Gastroesophageal sphincter (tissue), 3 donors: ENCODE measurements around the gene TGFBR2.

Experiments
- CTCF ChIP-seq, 4 experiments: fragments of 200-600 bp in 2 of 4; fragments of 450-650 bp in 2 of 4; sonication (generic) in 1 of 4; IDR thresholded peaks; one replicate each; pipeline ENCODE4 v1.5.1; 2017 to 2019; ENCODE audit warnings: antibody characterized with exemption in 4 of 4, mild to moderate bottlenecking in 2 of 4, moderate library complexity in 2 of 4
- POLR2A ChIP-seq, 2 donors: fragments of 450-650 bp; IDR thresholded peaks; one replicate each; pipeline ENCODE4 v1.6.1; 2017; ENCODE audit warnings: antibody characterized with exemption in 2 of 2, mild to moderate bottlenecking in 2 of 2, moderate library complexity in 1 of 2

GRCh38 chr3:30649572-30650318 lies 43.3 kb downstream of the TGFBR2 start:
- no peak for TF ChIP-seq POLR2A (IDR thresholded peaks at IDR 0.05)
- TF ChIP-seq CTCF (IDR thresholded peaks at IDR 0.05), result no peak
